HG02970 (cell line): Measurements from ENCODE around the gene AHI1.
A peak's percentile ranks its signal among the peaks of the same experiment; 100 is the strongest.

Source experiments
- ATAC-seq: cut with Tn5 transposase; IDR thresholded peaks from one replicate; pipeline ENCODE4 v1.9.1; 2021; ENCODE audit warnings: mild to moderate bottlenecking, moderate library complexity, moderate number of reproducible peaks; ENCODE audit not compliant: unreplicated experiment, low FRiP score

AHI1 gene

GRCh38 chr6:135497412-135498184 lies at the start of gene AHI1:
Gene AHI1, minus strand, starts transcription at chr6:135497740. Its CDS starts 5,503 bp downstream, at chr6:135492237.
- peak; percentile 95 for ATAC-seq

GRCh38 chr6:135546680-135547418 lies 49.3 kb upstream of the AHI1 start:
- ATAC-seq, result no peak

- no peak for ATAC-seq
These were observed 48.7 kb upstream of the AHI1 start for GRCh38 chr6:135546206-135546605.

- ATAC-seq, result no peak
These were observed 42.8 kb upstream of the AHI1 start for GRCh38 chr6:135540207-135540840.

- no peak for ATAC-seq
These were observed 40.3 kb upstream of the AHI1 start for GRCh38 chr6:135537741-135538301.

GRCh38 chr6:135535989-135536414 lies 38.5 kb upstream of the AHI1 start:
- ATAC-seq, result no peak

GRCh38 chr6:135534773-135535380 lies 37.3 kb upstream of the AHI1 start:
- no peak for ATAC-seq

GRCh38 chr6:135532559-135532958 lies 35.0 kb upstream of the AHI1 start:
- ATAC-seq, result no peak

GRCh38 chr6:135531954-135532490 lies 34.5 kb upstream of the AHI1 start:
- no peak for ATAC-seq

GRCh38 chr6:135530113-135530512 lies 32.6 kb upstream of the AHI1 start:
- no peak for ATAC-seq

GRCh38 chr6:135527960-135528249 lies 30.4 kb upstream of the AHI1 start:
- no peak for ATAC-seq

- ATAC-seq, result no peak
These were observed 29.8 kb upstream of the AHI1 start for GRCh38 chr6:135527116-135527959.

- no peak for ATAC-seq
These were observed 28.1 kb upstream of the AHI1 start for GRCh38 chr6:135525594-135525993.

- no peak for ATAC-seq
These were observed 25.6 kb upstream of the AHI1 start for GRCh38 chr6:135522965-135523692.

GRCh38 chr6:135521431-135521830 lies 23.9 kb upstream of the AHI1 start:
- ATAC-seq, result no peak

GRCh38 chr6:135520781-135521180 lies 23.2 kb upstream of the AHI1 start:
- no peak for ATAC-seq

- ATAC-seq, result no peak
These were observed 21.8 kb upstream of the AHI1 start for GRCh38 chr6:135519348-135519747.

- ATAC-seq, result no peak
These were observed 20.0 kb upstream of the AHI1 start for GRCh38 chr6:135517527-135517926.

GRCh38 chr6:135514706-135515105 lies 17.2 kb upstream of the AHI1 start:
- ATAC-seq, result no peak
